H9 (cell line): Measurements from ENCODE around the gene ARL14EPL. TPM values are rescaled to one million over a fixed set of nuclear protein-coding genes. Genes with fewer than 3 reads are reported as not detected.

Experiments used
- DNase-seq: peaks from one replicate; pipeline ENCODE4 v3.0.0-alpha.2; 2017
- H2AFZ ChIP-seq: one replicate; pipeline ENCODE4 v1.6.1; 2013; ENCODE audit warnings: mild to moderate bottlenecking, low read length, control low read depth, moderate library complexity
- H2AK5ac ChIP-seq: 2 replicates; pipeline ENCODE4 v1.6.1; 2013; ENCODE audit warnings: low read length, control low read depth, mixed read lengths; ENCODE audit not compliant: insufficient read length
- H2BK120ac ChIP-seq: one replicate; pipeline ENCODE4 v1.6.1; 2013; ENCODE audit warnings: low read depth, mild to moderate bottlenecking, low read length, control low read depth, inconsistent platforms; ENCODE audit not compliant: poor library complexity, severe bottlenecking
- H2BK12ac ChIP-seq: 2 replicates; pipeline ENCODE4 v1.6.1; 2013; ENCODE audit warnings: low read length, control low read depth, mixed read lengths, low read depth; ENCODE audit not compliant: insufficient read length
- H2BK15ac ChIP-seq: 2 replicates; pipeline ENCODE4 v1.6.1; 2013; ENCODE audit warnings: low read depth, low read length, control low read depth
- H2BK20ac ChIP-seq: one replicate; pipeline ENCODE4 v1.6.1; 2013; ENCODE audit warnings: low read depth, mild to moderate bottlenecking, low read length, control low read depth, inconsistent platforms; ENCODE audit not compliant: poor library complexity, severe bottlenecking
- H2BK5ac ChIP-seq: 2 replicates; pipeline ENCODE4 v1.6.1; 2013; ENCODE audit warnings: low read length, control low read depth, mixed read lengths; ENCODE audit not compliant: insufficient read length
- H3K14ac ChIP-seq: 2 replicates; pipeline ENCODE4 v1.6.1; 2013; ENCODE audit warnings: low read length, control low read depth; ENCODE audit not compliant: insufficient read depth
- H3K18ac ChIP-seq: 2 replicates; pipeline ENCODE4 v1.6.1; 2013; ENCODE audit warnings: low read depth, mild to moderate bottlenecking, mixed read lengths, low read length, control low read depth; ENCODE audit not compliant: insufficient read length
- H3K23ac ChIP-seq: 2 replicates; pipeline ENCODE4 v1.6.1; 2013; ENCODE audit warnings: low read length, control low read depth, mixed read lengths, low read depth; ENCODE audit not compliant: insufficient read length
- H3K23me2 ChIP-seq: 2 replicates; pipeline ENCODE4 v1.6.1; 2013; ENCODE audit warnings: low read depth, mild to moderate bottlenecking, mixed read lengths, low read length, control low read depth; ENCODE audit not compliant: insufficient read length, poor library complexity, severe bottlenecking
- H3K27ac ChIP-seq: 2 replicates; pipeline ENCODE4 v1.5.1; 2013; ENCODE audit warnings: low read length, control low read depth, mixed read lengths, low read depth; ENCODE audit not compliant: insufficient read length
- H3K27me3 ChIP-seq: 2 replicates; pipeline ENCODE4 v1.6.1; 2013; ENCODE audit warnings: low read length, control low read depth, inconsistent platforms; ENCODE audit not compliant: insufficient read depth
- H3K4ac ChIP-seq: 2 replicates; pipeline ENCODE4 v1.6.1; 2013; ENCODE audit warnings: low read depth, mild to moderate bottlenecking, control low read depth, inconsistent platforms, low read length, moderate library complexity
- H3K4me1 ChIP-seq: 2 replicates; pipeline ENCODE4 v1.6.1; 2013; ENCODE audit warnings: low read length, control low read depth, inconsistent platforms; ENCODE audit not compliant: insufficient read depth
- H3K4me2 ChIP-seq: 2 replicates; pipeline ENCODE4 v1.6.1; 2013; ENCODE audit warnings: low read length, control low read depth, mixed read lengths; ENCODE audit not compliant: insufficient read length, insufficient read depth
- H3K56ac ChIP-seq: 2 replicates; pipeline ENCODE4 v1.6.1; 2013; ENCODE audit warnings: low read depth, mild to moderate bottlenecking, mixed read lengths, low read length, control low read depth; ENCODE audit not compliant: insufficient read length
- H3K79me1 ChIP-seq: 2 replicates; pipeline ENCODE4 v1.6.1; 2013; ENCODE audit warnings: low read depth, mild to moderate bottlenecking, moderate library complexity, low read length, control low read depth, inconsistent platforms; ENCODE audit not compliant: insufficient read depth, poor library complexity, severe bottlenecking
- H3K79me2 ChIP-seq: 2 replicates; pipeline ENCODE4 v1.6.1; 2013; ENCODE audit warnings: low read length, control low read depth, inconsistent platforms; ENCODE audit not compliant: insufficient read depth
- H3K9ac ChIP-seq: 2 replicates; pipeline ENCODE4 v1.6.1; 2013; ENCODE audit warnings: low read length, control low read depth, mixed read lengths; ENCODE audit not compliant: insufficient read length; ENCODE audit errors: extremely low read depth
- H3K9me3 ChIP-seq: one replicate; pipeline ENCODE4 v1.6.1; 2013; ENCODE audit warnings: low read depth, low read length, inconsistent platforms; ENCODE audit not compliant: control insufficient read depth
- H3T11ph ChIP-seq: one replicate; pipeline ENCODE4 v1.6.1; 2013; ENCODE audit warnings: mild to moderate bottlenecking, low read length, control low read depth, inconsistent platforms
- H4K20me1 ChIP-seq: one replicate; pipeline ENCODE4 v1.6.1; 2013; ENCODE audit not compliant: control insufficient read depth, insufficient read length, insufficient read depth
- H4K5ac ChIP-seq: 2 replicates; pipeline ENCODE4 v1.6.1; 2013; ENCODE audit warnings: low read depth, mild to moderate bottlenecking, mixed read lengths, low read length, control low read depth; ENCODE audit not compliant: insufficient read length
- H4K8ac ChIP-seq: replicated peaks from 2 replicates; pipeline ENCODE4 v1.6.1; 2013; ENCODE audit warnings: low read length, control low read depth, mixed read lengths, low read depth; ENCODE audit not compliant: insufficient read length
- H4K91ac ChIP-seq: 2 replicates; pipeline ENCODE4 v1.6.1; 2013; ENCODE audit warnings: low read depth, mild to moderate bottlenecking, moderate library complexity, mixed read lengths, low read length, control low read depth; ENCODE audit not compliant: insufficient read length
- H3K27ac Mint-ChIP-seq, 3 experiments: 2 replicates in 2 of 3; 3 replicates in 1 of 3; pipeline ENCODE4 v1.8.0; 2020 to 2021; ENCODE audit warnings: mixed read lengths in 3 of 3, mild to moderate bottlenecking in 1 of 3, moderate library complexity in 1 of 3
- H3K27me3 Mint-ChIP-seq: 2 replicates; pipeline ENCODE4 v1.8.0; 2021; ENCODE audit warnings: low read depth, mild to moderate bottlenecking, moderate library complexity, mixed read lengths
- H3K36me3 Mint-ChIP-seq, 3 experiments: 2 replicates in 2 of 3; 3 replicates in 1 of 3; pipeline ENCODE4 v1.8.0; 2020 to 2021; ENCODE audit warnings: low read depth in 3 of 3, mixed read lengths in 3 of 3; ENCODE audit not compliant: insufficient read depth in 1 of 3
- H3K4me1 Mint-ChIP-seq, 2 experiments: 2 replicates each; pipeline ENCODE4 v1.8.0; 2020; ENCODE audit warnings: mixed read lengths in 2 of 2
- H3K4me3 Mint-ChIP-seq, 2 experiments: 2 replicates in 1 of 2; 3 replicates in 1 of 2; pipeline ENCODE4 v1.8.0; 2020 to 2021; ENCODE audit warnings: mild to moderate bottlenecking in 2 of 2, mixed read lengths in 2 of 2, moderate library complexity in 1 of 2
- H3K9me3 Mint-ChIP-seq, 2 experiments: 2 replicates in 1 of 2; 3 replicates in 1 of 2; pipeline ENCODE4 v1.8.0; 2020; ENCODE audit warnings: mild to moderate bottlenecking in 2 of 2, mixed read lengths in 2 of 2, moderate library complexity in 1 of 2
- WGBS: extraction: QIAGEN DNeasy Blood & Tissue Kit; methylation state at CpG from one replicate; pipeline ENCODE4 v1.1.7; 2013; ENCODE audit warnings: missing lambda C conversion rate, low lambda C conversion rate, mixed read lengths; ENCODE audit not compliant: insufficient read length; ENCODE audit errors: extremely low coverage; 5-methylcytosine and 5-hydroxymethylcytosine counted together
- total RNA-seq: library from RNA; stranded (reverse); gene quantifications from 2 replicates; pipeline ENCODE4 v1.2.1, GENCODE V29; 2021
- TF ChIP-seq, protein P1 (sequence below): fragments of 200-600 bp; sonication (generic); conservative IDR thresholded peaks from 3 replicates; pipeline ENCODE4 v1.8.0; 2021; ENCODE audit warnings: antibody characterized with exemption, mild to moderate bottlenecking

Gene ARL14EPL
- total RNA-seq, 1 experiment from 2014 or later: not detected

DNA sequence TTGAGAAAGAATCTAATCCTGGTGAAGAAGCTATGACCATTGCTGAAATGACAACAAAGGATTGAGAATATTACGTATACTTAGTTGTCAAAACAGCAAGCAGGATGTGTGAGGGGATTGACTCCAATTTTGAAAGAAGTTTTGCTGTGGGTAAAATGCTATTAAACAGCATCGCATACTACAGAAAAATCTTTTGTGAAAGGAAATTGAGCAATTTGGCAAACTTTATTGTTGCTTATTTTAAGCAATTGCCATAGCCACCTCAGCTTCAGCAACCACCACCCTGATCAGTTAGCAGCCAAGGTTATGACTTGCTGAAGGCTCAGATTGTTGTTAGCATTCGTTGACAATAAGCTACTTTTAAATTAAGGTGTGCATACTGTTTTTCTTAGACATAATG is 22.5 kb upstream of the ARL14EPL start:
- no peak overlapping the region for H2AFZ ChIP-seq
- H3K79me1 ChIP-seq: no peaks in the 10 kb centered on the region
- no peak overlapping the region for H2BK120ac ChIP-seq
- H3K27ac ChIP-seq: no peak overlapping the region
- H4K8ac ChIP-seq: no peak overlapping the region
- no peak overlapping the region for H3T11ph ChIP-seq
- no peak overlapping the region for H2AK5ac ChIP-seq
- no peaks in the 10 kb centered on the region for H3K23me2 ChIP-seq
- H2BK12ac ChIP-seq: no peak overlapping the region
- H4K91ac ChIP-seq: no peak overlapping the region
- H3K27ac Mint-ChIP-seq: no peak overlapping the region
- H3K36me3 Mint-ChIP-seq: no peaks in the 10 kb centered on the region
- H2BK15ac ChIP-seq: no peak overlapping the region
- H3K79me2 ChIP-seq: no peaks in the 10 kb centered on the region
- no peaks in the 10 kb centered on the region for H3K27me3 ChIP-seq
- no peaks in the 10 kb centered on the region for H3K9me3 Mint-ChIP-seq
- no peak overlapping the region for H2BK5ac ChIP-seq
- no peak overlapping the region for H2BK20ac ChIP-seq
- H3K27me3 Mint-ChIP-seq: no peaks in the 10 kb centered on the region
- no peaks in the 10 kb centered on the region for H3K4me1 Mint-ChIP-seq
- H3K4me2 ChIP-seq: no peak overlapping the region
- H3K23ac ChIP-seq: no peak overlapping the region
- TF ChIP-seq, protein P1, sequence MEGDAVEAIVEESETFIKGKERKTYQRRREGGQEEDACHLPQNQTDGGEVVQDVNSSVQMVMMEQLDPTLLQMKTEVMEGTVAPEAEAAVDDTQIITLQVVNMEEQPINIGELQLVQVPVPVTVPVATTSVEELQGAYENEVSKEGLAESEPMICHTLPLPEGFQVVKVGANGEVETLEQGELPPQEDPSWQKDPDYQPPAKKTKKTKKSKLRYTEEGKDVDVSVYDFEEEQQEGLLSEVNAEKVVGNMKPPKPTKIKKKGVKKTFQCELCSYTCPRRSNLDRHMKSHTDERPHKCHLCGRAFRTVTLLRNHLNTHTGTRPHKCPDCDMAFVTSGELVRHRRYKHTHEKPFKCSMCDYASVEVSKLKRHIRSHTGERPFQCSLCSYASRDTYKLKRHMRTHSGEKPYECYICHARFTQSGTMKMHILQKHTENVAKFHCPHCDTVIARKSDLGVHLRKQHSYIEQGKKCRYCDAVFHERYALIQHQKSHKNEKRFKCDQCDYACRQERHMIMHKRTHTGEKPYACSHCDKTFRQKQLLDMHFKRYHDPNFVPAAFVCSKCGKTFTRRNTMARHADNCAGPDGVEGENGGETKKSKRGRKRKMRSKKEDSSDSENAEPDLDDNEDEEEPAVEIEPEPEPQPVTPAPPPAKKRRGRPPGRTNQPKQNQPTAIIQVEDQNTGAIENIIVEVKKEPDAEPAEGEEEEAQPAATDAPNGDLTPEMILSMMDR: no peak
- WGBS: no CpG with 5 or more reads among the region's 3 CpGs
- no peak overlapping the region for H3K14ac ChIP-seq
- no peaks in the 10 kb centered on the region for H3K4me1 ChIP-seq
- H3K18ac ChIP-seq: no peak overlapping the region
- H4K20me1 ChIP-seq: no peaks in the 10 kb centered on the region
- no peaks in the 10 kb centered on the region for H3K9me3 ChIP-seq
- H3K9ac ChIP-seq: no peak overlapping the region
- no peak for DNase-seq
- H3K4me3 Mint-ChIP-seq: no peak overlapping the region
- H4K5ac ChIP-seq: no peak overlapping the region
- no peak overlapping the region for H3K4ac ChIP-seq
- no peak overlapping the region for H3K56ac ChIP-seq
